NCI-H526 treated with DMSO at 0.1 percent for 48 hours (cell line): ENCODE measurements around the gene KLHL30.

Source experiments
- DNase-seq: peaks from one replicate; lab custom pipeline; 2025; lab: John Stamatoyannopoulos, UW

Gene KLHL30

DNA sequence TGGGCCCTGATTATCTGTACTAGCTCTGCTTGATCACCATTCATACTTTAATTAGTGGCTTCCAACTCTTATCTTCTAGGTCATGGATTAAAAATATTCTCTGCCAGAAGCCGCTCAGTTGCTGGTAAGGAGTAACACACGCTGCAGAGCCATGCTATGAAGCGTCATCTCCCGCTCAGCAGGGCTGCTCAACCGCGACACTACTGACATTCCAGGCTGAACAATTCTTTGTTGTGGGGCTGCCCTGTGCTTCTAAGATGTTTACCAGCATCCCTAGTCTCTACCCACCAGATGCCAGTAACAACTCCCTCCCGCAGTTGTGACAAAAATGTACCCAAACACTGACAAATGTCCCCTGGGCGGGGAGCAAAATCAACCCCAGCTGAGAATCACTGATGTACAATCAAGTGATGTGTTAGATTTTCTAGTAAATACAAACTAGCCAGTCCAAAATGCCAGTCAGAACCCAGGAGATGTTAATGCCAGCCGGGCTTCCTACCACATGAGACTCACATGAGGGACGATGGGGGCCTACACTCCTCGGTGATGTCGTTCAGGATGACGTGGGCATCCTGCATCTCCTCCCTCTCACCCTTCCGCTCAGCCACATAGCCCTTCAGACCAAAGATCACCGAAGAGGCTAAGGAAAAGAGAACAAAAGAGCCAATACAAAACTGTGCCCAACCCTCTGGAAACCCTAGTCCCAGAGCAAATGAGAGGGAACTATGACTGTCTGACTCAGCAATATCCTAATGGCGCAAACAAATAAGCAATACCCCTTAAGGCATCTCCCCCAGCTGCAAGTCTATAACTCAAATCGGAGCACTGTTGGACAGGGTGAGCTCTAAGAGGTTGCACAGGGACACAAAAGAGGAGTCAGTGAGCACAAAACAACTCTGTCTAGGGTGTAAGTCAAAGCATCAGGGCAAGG, 49.4 kb downstream of the KLHL30 start:
- no peak for DNase-seq

DNA sequence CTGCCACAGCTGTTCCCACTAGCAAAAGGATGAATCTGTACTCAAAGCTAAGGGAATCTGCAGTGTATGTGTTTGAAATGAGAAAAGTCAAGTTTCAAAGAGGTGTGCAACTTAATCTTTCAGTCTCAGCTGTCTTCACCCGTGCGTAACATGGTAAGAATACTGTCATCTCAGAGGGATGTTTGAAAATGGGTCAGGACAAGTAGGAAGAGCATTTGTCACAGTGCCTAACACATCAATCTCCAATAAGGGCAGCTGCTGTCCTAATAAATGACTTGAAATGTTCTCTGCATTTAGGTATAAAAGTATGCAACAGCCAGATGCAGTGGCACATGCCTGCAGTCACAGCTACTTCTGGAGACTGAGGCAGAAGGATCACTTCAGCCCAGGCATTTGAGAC, 52.0 kb downstream of the KLHL30 start:
- DNase-seq = no peak
